ENCODE results near the gene PLEKHA1. TPM values are rescaled to one million over a fixed set of nuclear protein-coding genes. Genes with fewer than 3 reads are reported as not detected.

PLEKHA1 gene
- total RNA-seq, 4 donors from 2014 or later = 19.2 to 52.2 (median 35.0) TPM

DNA sequence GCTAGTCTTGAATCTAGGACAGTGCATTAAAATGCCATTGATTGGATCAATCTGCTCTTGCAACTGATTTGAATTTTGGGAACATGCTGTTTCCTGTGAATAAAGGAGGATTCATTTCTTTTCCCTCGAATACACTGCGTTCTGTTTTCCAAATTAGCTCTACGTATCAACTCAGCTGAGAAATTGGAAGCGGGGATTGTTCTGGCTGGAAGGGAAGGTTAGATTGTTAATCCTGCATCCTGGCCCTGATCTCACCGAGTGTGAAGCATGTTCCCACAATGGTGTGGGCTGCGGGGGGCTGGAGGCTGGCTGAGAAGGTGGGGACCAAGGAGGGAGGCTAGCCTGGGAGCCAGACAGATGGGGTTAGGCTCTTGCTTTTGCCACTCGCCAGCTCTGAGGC, 104.5 kb downstream of the PLEKHA1 start:
- Histone ChIP-seq H3K4me3 (no peak overlapping the region), H3K27ac (peak overlapping the region; percentile 29 to 87 (median 68)), H3K9me3 (no peaks in the 10 kb centered on the region), H3K27me3 (no peaks in the 10 kb centered on the region), H3K4me1 (peaks cover 0 to 38% (median 27%) of the 10 kb centered on the region in 4 donors), H3K36me3 (no peaks in the 10 kb centered on the region)
- 55 to 62% methylated on average over 7 of the region's 7 CpGs for WGBS, 2 donors
- TF ChIP-seq, protein P1, sequence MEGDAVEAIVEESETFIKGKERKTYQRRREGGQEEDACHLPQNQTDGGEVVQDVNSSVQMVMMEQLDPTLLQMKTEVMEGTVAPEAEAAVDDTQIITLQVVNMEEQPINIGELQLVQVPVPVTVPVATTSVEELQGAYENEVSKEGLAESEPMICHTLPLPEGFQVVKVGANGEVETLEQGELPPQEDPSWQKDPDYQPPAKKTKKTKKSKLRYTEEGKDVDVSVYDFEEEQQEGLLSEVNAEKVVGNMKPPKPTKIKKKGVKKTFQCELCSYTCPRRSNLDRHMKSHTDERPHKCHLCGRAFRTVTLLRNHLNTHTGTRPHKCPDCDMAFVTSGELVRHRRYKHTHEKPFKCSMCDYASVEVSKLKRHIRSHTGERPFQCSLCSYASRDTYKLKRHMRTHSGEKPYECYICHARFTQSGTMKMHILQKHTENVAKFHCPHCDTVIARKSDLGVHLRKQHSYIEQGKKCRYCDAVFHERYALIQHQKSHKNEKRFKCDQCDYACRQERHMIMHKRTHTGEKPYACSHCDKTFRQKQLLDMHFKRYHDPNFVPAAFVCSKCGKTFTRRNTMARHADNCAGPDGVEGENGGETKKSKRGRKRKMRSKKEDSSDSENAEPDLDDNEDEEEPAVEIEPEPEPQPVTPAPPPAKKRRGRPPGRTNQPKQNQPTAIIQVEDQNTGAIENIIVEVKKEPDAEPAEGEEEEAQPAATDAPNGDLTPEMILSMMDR (IDR thresholded peaks at IDR 0.05) = no peak
- TF ChIP-seq POLR2A (IDR thresholded peaks at IDR 0.05) = no peak
- TF ChIP-seq EP300 (IDR thresholded peaks at IDR 0.05) = peak in 1 of 2 donors; percentile 77
- DNase-seq (ENCODE audit: low spot score in 2 of 2) = no peak

DNA sequence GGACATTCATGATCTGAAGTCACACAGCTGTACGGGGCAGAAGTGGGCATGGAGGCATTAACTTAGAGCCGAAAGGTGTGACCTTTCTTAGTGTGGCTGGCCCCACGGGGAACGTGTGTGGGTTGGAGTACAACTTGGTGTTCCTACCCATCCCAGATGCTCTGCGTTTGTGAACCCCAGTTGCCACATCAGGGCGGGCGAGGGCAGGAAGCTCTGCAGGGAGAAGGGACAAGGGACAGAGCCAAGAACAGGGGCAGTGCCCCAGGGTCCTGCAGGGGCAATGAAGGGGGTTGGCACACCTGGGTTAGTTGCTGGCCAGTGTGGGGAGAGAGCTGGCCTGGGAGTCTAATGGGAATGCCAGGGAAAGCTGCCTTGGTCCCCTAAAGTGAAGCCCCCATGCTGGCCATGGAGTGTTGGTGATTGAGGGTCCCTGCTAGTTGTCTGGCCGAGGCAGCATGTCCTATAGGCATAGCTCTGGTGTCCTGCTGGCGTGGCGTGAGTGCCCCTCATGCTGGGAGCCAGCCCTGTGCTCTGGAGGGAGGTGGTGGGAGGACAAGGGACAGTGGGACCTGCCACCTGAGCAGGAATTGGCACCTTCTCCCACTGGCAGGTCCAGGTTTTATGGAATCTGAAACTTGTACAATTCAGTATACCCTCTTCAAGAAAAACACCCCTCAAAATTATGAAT, 105.8 kb downstream of the PLEKHA1 start:
- Histone ChIP-seq H3K9me3 (no peaks in the 10 kb centered on the region), H3K4me3 (no peak overlapping the region), H3K36me3 (no peaks in the 10 kb centered on the region), H3K4me1 (peaks cover 0 to 26% (median 19%) of the 10 kb centered on the region in 4 donors), H3K27ac (peak overlapping the region; percentile 35 to 87 (median 68)), H3K27me3 (no peaks in the 10 kb centered on the region)
- WGBS, 2 donors = 94 to 96% methylated on average over 10 of the region's 10 CpGs
- TF ChIP-seq, protein P1 (IDR thresholded peaks at IDR 0.05) = no peak
- TF ChIP-seq EP300 (IDR thresholded peaks at IDR 0.05) (no peak), POLR2A (IDR thresholded peaks at IDR 0.05) (no peak)
- no peak for DNase-seq (ENCODE audit: low spot score in 2 of 2)

DNA sequence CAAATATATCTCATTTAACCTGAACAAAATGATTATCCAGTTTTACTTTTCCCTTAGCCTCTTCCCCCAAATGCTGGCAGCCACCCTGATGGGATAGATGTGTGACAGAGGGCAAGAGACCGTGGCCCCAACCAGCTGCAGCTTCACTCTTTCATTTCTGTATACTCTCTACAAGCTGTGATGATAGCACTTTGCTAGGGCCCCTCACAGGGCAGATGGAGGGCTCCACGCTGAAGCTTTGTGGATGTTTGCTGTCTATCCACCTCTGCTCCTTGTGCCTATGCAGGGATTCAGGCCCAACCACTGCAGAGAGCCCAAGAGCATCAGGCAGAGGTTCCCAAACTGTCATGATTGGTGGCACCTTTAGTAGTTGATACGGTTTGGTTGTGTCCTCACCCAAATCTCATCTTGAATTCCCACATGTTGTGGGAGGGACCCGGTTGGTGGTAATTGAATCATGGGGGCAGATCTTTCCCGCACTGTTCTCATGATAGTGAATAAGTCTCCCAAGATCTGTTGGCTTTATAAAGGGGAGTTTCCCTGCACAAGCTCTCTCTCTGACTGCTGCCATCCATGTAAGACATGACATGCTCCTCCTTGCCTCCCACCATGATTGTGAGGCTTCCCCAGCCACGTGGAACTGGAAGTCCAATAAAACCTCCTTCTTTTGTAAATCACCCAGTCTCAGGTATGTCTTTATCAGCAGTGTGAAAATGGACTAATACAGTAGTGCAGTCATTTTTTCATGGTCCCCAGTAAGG, 107.0 kb downstream of the PLEKHA1 start:
- Histone ChIP-seq H3K27ac (peak overlapping the region in 2 of 4 donors; percentile 26 to 39), H3K4me3 (no peak overlapping the region), H3K4me1 (peaks cover 0 to 24% (median 7%) of the 10 kb centered on the region in 4 donors), H3K27me3 (no peaks in the 10 kb centered on the region), H3K36me3 (no peaks in the 10 kb centered on the region), H3K9me3 (no peaks in the 10 kb centered on the region)
- no peak for DNase-seq (ENCODE audit: low spot score in 2 of 2)
- TF ChIP-seq EP300 (IDR thresholded peaks at IDR 0.05) = no peak
- TF ChIP-seq, protein P1 (IDR thresholded peaks at IDR 0.05) = no peak
- no peak for TF ChIP-seq POLR2A (IDR thresholded peaks at IDR 0.05)
- 89 to 90% methylated on average over 6 of the region's 6 CpGs for WGBS, 2 donors

Small RNAs within 50 kb of the gene (small RNA-seq; reads per million reads assigned to genes)
- gene MIR3941 (not detected), gene RNU6-728P (not detected)

Other genes with a start within 250 kb of the PLEKHA1 start
- gene BTBD16, start 103.4 kb upstream of the PLEKHA1 start, total RNA-seq = 1 to 10 TPM in 1 of 4 donors, under 1 TPM in 1, not detected in 2; 0.42 to 1.2 TPM
- gene ARMS2, start 79.9 kb downstream of the PLEKHA1 start, total RNA-seq = not detected
- 100 to 1,000 TPM; 128 to 183 (median 173) TPM for gene HTRA1, start 86.8 kb downstream of the PLEKHA1 start, total RNA-seq
- gene DMBT1, start 186.0 kb downstream of the PLEKHA1 start, total RNA-seq = not detected

Data from tibial nerve (tissue), 4 donors.